SU-DHL-6 (cell line): ENCODE data around the gene RRBP1.

Experiments used
- EZH2phosphoT487 ChIP-seq: fragments of 200-600 bp; sonication (generic), shearing (Covaris generic); conservative IDR thresholded peaks from 2 replicates; pipeline ENCODE4 v1.6.1; 2018; ENCODE audit warnings: mild to moderate bottlenecking, antibody characterized with exemption, low read length, moderate library complexity, mixed read lengths
- TF ChIP-seq, protein P1 (sequence below): fragments of 200-600 bp; sonication (generic); IDR thresholded peaks from one replicate; pipeline ENCODE4 v1.5.1; 2017; ENCODE audit warnings: antibody characterized with exemption, mild to moderate bottlenecking, low read length, moderate library complexity; ENCODE audit not compliant: insufficient read depth, poor library complexity, severe bottlenecking

DNA sequence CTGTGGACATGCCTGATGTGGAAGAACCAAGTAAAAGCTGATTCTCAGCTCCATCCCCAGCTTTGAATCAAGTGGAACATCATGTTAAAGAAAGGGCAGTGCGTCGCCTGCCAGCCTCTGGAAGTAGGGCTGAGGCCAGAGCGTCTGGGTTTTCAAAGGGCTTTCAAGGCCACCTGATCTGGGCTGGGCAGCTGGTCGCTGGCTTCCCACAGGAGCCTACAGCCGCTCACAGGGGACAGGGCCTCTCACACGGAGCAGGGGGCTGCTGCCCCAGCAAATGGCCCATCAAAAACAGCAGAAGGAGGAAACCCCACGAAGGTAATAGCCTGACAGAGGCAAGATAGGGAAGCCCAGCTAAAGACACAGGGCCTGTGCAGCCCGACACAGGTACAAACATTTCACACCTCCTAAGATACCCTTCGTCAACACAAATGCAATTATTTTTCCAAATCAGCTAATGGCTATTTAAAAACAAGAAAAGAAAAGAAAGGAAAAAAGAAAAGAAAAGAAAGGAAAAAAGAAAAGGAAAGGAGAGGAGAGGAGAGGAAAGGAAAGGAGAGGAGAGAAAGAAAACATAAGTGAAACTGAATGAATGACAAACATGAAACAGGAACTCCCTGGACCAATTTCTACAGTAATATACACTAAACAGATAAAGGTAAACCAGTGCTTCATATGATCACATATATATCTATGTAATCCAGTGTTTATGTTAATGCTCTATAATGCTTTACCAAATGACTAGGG is 24.8 kb downstream of the RRBP1 start:
- TF ChIP-seq, protein P1, sequence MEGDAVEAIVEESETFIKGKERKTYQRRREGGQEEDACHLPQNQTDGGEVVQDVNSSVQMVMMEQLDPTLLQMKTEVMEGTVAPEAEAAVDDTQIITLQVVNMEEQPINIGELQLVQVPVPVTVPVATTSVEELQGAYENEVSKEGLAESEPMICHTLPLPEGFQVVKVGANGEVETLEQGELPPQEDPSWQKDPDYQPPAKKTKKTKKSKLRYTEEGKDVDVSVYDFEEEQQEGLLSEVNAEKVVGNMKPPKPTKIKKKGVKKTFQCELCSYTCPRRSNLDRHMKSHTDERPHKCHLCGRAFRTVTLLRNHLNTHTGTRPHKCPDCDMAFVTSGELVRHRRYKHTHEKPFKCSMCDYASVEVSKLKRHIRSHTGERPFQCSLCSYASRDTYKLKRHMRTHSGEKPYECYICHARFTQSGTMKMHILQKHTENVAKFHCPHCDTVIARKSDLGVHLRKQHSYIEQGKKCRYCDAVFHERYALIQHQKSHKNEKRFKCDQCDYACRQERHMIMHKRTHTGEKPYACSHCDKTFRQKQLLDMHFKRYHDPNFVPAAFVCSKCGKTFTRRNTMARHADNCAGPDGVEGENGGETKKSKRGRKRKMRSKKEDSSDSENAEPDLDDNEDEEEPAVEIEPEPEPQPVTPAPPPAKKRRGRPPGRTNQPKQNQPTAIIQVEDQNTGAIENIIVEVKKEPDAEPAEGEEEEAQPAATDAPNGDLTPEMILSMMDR, result no peak
- TF ChIP-seq EZH2phosphoT487, result no peak
